ENCODE results near the gene CORIN. TPM values are rescaled to one million over a fixed set of nuclear protein-coding genes. Genes with fewer than 3 reads are reported as not detected.

The CORIN gene
- total and polyA plus RNA-seq, 4 donors: 0.02 to 0.23 (median 0.15) TPM

GRCh38 chr4:47654972-47655693, 182.7 kb downstream of the CORIN start:
- no peaks in the 10 kb centered on the region for H3K36me3 ChIP-seq (ENCODE audit: control insufficient read depth in 4 of 4, insufficient read depth in 3 of 4, low read depth in 1 of 4, low read length in 3 of 4)
- no peak for TF ChIP-seq EGR1 (IDR thresholded peaks at IDR 0.05; ENCODE audit: low read depth in 2 of 2)
- TF ChIP-seq, protein P1, sequence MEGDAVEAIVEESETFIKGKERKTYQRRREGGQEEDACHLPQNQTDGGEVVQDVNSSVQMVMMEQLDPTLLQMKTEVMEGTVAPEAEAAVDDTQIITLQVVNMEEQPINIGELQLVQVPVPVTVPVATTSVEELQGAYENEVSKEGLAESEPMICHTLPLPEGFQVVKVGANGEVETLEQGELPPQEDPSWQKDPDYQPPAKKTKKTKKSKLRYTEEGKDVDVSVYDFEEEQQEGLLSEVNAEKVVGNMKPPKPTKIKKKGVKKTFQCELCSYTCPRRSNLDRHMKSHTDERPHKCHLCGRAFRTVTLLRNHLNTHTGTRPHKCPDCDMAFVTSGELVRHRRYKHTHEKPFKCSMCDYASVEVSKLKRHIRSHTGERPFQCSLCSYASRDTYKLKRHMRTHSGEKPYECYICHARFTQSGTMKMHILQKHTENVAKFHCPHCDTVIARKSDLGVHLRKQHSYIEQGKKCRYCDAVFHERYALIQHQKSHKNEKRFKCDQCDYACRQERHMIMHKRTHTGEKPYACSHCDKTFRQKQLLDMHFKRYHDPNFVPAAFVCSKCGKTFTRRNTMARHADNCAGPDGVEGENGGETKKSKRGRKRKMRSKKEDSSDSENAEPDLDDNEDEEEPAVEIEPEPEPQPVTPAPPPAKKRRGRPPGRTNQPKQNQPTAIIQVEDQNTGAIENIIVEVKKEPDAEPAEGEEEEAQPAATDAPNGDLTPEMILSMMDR (IDR thresholded peaks at IDR 0.05; ENCODE audit: low read depth, low read length, missing input control): no peak
- no peak for TF ChIP-seq FOXA2 (IDR thresholded peaks at IDR 0.05)
- TF ChIP-seq RXRA (IDR thresholded peaks at IDR 0.05): no peak
- no peak for TF ChIP-seq HNF4A (conservative IDR thresholded peaks at IDR 0.05)
- TF ChIP-seq GABPA (IDR thresholded peaks at IDR 0.05 in 1 of 2, conservative IDR thresholded peaks at IDR 0.05 in 1 of 2): no peak
- no peak for TF ChIP-seq NR2F2 (IDR thresholded peaks at IDR 0.05)
- TF ChIP-seq JUND (IDR thresholded peaks at IDR 0.05): no peak
- no peak for TF ChIP-seq YY1 (IDR thresholded peaks at IDR 0.05)
- no peak for TF ChIP-seq ATF3 (IDR thresholded peaks at IDR 0.05)
- TF ChIP-seq ZBTB33 (IDR thresholded peaks at IDR 0.05): no peak
- TF ChIP-seq MAX (IDR thresholded peaks at IDR 0.05): no peak
- TF ChIP-seq, protein P2, sequence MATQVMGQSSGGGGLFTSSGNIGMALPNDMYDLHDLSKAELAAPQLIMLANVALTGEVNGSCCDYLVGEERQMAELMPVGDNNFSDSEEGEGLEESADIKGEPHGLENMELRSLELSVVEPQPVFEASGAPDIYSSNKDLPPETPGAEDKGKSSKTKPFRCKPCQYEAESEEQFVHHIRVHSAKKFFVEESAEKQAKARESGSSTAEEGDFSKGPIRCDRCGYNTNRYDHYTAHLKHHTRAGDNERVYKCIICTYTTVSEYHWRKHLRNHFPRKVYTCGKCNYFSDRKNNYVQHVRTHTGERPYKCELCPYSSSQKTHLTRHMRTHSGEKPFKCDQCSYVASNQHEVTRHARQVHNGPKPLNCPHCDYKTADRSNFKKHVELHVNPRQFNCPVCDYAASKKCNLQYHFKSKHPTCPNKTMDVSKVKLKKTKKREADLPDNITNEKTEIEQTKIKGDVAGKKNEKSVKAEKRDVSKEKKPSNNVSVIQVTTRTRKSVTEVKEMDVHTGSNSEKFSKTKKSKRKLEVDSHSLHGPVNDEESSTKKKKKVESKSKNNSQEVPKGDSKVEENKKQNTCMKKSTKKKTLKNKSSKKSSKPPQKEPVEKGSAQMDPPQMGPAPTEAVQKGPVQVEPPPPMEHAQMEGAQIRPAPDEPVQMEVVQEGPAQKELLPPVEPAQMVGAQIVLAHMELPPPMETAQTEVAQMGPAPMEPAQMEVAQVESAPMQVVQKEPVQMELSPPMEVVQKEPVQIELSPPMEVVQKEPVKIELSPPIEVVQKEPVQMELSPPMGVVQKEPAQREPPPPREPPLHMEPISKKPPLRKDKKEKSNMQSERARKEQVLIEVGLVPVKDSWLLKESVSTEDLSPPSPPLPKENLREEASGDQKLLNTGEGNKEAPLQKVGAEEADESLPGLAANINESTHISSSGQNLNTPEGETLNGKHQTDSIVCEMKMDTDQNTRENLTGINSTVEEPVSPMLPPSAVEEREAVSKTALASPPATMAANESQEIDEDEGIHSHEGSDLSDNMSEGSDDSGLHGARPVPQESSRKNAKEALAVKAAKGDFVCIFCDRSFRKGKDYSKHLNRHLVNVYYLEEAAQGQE (IDR thresholded peaks at IDR 0.05): no peak
- TF ChIP-seq HNF4G (IDR thresholded peaks at IDR 0.05): no peak
- TF ChIP-seq SP1 (IDR thresholded peaks at IDR 0.05): no peak
- no peak for TF ChIP-seq RAD21 (IDR thresholded peaks at IDR 0.05)
- no peak for TF ChIP-seq TAF1 (conservative IDR thresholded peaks at IDR 0.05)
- TF ChIP-seq FOXA1 (IDR thresholded peaks at IDR 0.05): no peak
- H3K4me3 ChIP-seq (ENCODE audit: low read depth in 1 of 3, low read length in 3 of 3): no peak overlapping the region
- no peak for DNase-seq (ENCODE audit: low spot score)
- H3K27me3 ChIP-seq (ENCODE audit: control insufficient read depth in 4 of 4, insufficient read depth in 4 of 4, low read length in 3 of 4): no peaks in the 10 kb centered on the region
- no peak overlapping the region for H3K27ac ChIP-seq (ENCODE audit: low read depth in 1 of 2, low read length in 2 of 2)
- H3K4me1 ChIP-seq (ENCODE audit: control insufficient read depth in 4 of 4, insufficient read depth in 4 of 4, low read length in 3 of 4): no peaks in the 10 kb centered on the region
- H3K9me3 ChIP-seq (ENCODE audit: control insufficient read depth in 4 of 4, low read length in 3 of 4): no peaks in the 10 kb centered on the region
- 94% methylated on average over 3 of the region's 3 CpGs for WGBS
- no peak overlapping the region for H3K9ac ChIP-seq (ENCODE audit: low read depth in 1 of 2, low read length in 2 of 2)
